Measurements from ENCODE around the gene REPIN1. TPM values are rescaled to one million over a fixed set of nuclear protein-coding genes. Genes with fewer than 3 reads are reported as not detected.
"Not testable (repeated sequence)": the region's sequence is repeated elsewhere in the genome, so short reads cannot be mapped to it uniquely, and the experiment has no call there.

The REPIN1 gene
- total RNA-seq, 1 donor from 2014 or later = 93.5 TPM

- DNase-seq (ENCODE audit: low spot score) (no peak), ATAC-seq (no peak)
These were observed 5.8 kb downstream of the REPIN1 start for GRCh38 chr7:150374472-150374871.

GRCh38 chr7:150375662-150376521 lies 7.3 kb downstream of the REPIN1 start:
- ATAC-seq (peak; percentile 6), DNase-seq (ENCODE audit: low spot score) (no peak)

GRCh38 chr7:150376560-150376959 lies 7.9 kb downstream of the REPIN1 start:
- DNase-seq (ENCODE audit: low spot score) (no peak), ATAC-seq (no peak)

GRCh38 chr7:150377196-150377595 lies 8.6 kb downstream of the REPIN1 start:
- DNase-seq (ENCODE audit: low spot score) (no peak), ATAC-seq (no peak)

GRCh38 chr7:150377635-150378034 lies 9.0 kb downstream of the REPIN1 start:
- ATAC-seq (no peak), DNase-seq (ENCODE audit: low spot score) (no peak)

GRCh38 chr7:150378115-150378852 lies 9.7 kb downstream of the REPIN1 start:
- peak; percentile 70 for DNase-seq (ENCODE audit: low spot score)
- ATAC-seq = peak; percentile 48

GRCh38 chr7:150378853-150379440 lies 10.3 kb downstream of the REPIN1 start, which contains the start of gene ZNF775:
Gene ZNF775 (plus strand): TSS chr7:150379330. CDS start chr7:150388471, 9,141 bp downstream.
- DNase-seq (ENCODE audit: low spot score) (peak; percentile 99), ATAC-seq (peak; percentile 87)

GRCh38 chr7:150379441-150380379 lies 11.1 kb downstream of the REPIN1 start:
- DNase-seq (ENCODE audit: low spot score) = no peak
- no peak for ATAC-seq

GRCh38 chr7:150380463-150380862 lies 11.8 kb downstream of the REPIN1 start:
- no peak for ATAC-seq
- DNase-seq (ENCODE audit: low spot score) = no peak

- ATAC-seq (no peak), DNase-seq (ENCODE audit: low spot score) (no peak)
These were observed 12.5 kb downstream of the REPIN1 start for GRCh38 chr7:150381096-150381495.

- ATAC-seq (no peak), DNase-seq (ENCODE audit: low spot score) (no peak)
These were observed 13.1 kb downstream of the REPIN1 start for GRCh38 chr7:150381785-150382122.

- ATAC-seq (no peak), DNase-seq (ENCODE audit: low spot score) (no peak)
These were observed 13.7 kb downstream of the REPIN1 start for GRCh38 chr7:150382123-150382843.

- ATAC-seq (no peak), DNase-seq (ENCODE audit: low spot score) (no peak)
These were observed 14.2 kb downstream of the REPIN1 start for GRCh38 chr7:150382844-150383225.

- peak; percentile 75 for DNase-seq (ENCODE audit: low spot score)
- peak; percentile 56 for ATAC-seq
These were observed 15.2 kb downstream of the REPIN1 start for GRCh38 chr7:150383710-150384397.

- DNase-seq (ENCODE audit: low spot score) = no peak
- ATAC-seq = no peak
These were observed 16.0 kb downstream of the REPIN1 start for GRCh38 chr7:150384406-150385301.

- DNase-seq (ENCODE audit: low spot score) (no peak), ATAC-seq (no peak)
These were observed 16.7 kb downstream of the REPIN1 start for GRCh38 chr7:150385302-150385723.

GRCh38 chr7:150385884-150386283 lies 17.3 kb downstream of the REPIN1 start:
- peak; percentile 6 for ATAC-seq
- DNase-seq (ENCODE audit: low spot score) = not testable (repeated sequence)

GRCh38 chr7:150388306-150388705 lies 19.7 kb downstream of the REPIN1 start:
- no peak for ATAC-seq
- DNase-seq (ENCODE audit: low spot score) = no peak

Data from left lobe of liver (tissue), 2 donors.